ENCODE results near the gene FCN2. TPM values are rescaled to one million over a fixed set of nuclear protein-coding genes. Genes with fewer than 3 reads are reported as not detected.

The FCN2 gene
- polyA plus RNA-seq, 1 of the 3 experiments (the other 2 are of a cell fraction), result not detected

GRCh38 chr9:134875371-134875770 lies 5.2 kb upstream of the FCN2 start:
- 36% methylated on average over 1 of the region's 1 CpG for WGBS (ENCODE audit: low lambda C conversion rate)
- Histone ChIP-seq H2AFZ (ENCODE audit: low read depth) (no peak overlapping the region), H3K4me3 (ENCODE audit: low read depth in 2 of 2, low read length in 1 of 2) (no peak overlapping the region), H3K9ac (no peak overlapping the region), H3F3A (replicated peaks; ENCODE audit: insufficient read depth) (no peaks in the 10 kb centered on the region), H3K36me3 (replicated peaks in 1 of 2; ENCODE audit: control insufficient read depth in 1 of 2, insufficient read depth in 2 of 2, low read length in 1 of 2) (no peaks in the 10 kb centered on the region), H3K27me3 (ENCODE audit: insufficient read depth) (no peaks in the 10 kb centered on the region), H4K20me1 (ENCODE audit: insufficient read depth) (no peaks in the 10 kb centered on the region), H3K4me1 (ENCODE audit: control insufficient read depth in 1 of 2, insufficient read depth in 2 of 2, low read depth in 1 of 2, low read length in 1 of 2) (no peaks in the 10 kb centered on the region), H3K27ac (ENCODE audit: low read depth in 2 of 2, low read length in 1 of 2) (no peak overlapping the region), H3K9me2 (no peaks in the 10 kb centered on the region), H3K4me2 (no peak overlapping the region), H3K9me3 (peaks cover 4% of the 10 kb centered on the region; the same call in 1 of the 2 replicates), H3K79me2 (ENCODE audit: insufficient read depth) (no peaks in the 10 kb centered on the region)
- ChIA-PET CTCF (no interaction called here), POLR2A (no interaction called here)
- DNase-seq, result no peak
- TF ChIP-seq POLR2AphosphoS5 (IDR thresholded peaks at IDR 0.05; ENCODE audit: low read depth, low read length), result no peak
- no peak for TF ChIP-seq YY1 (IDR thresholded peaks at IDR 0.05; ENCODE audit: low read depth)
- TF ChIP-seq RFX5 (IDR thresholded peaks at IDR 0.05; ENCODE audit: low read length), result no peak
- no peak for TF ChIP-seq SIN3A (IDR thresholded peaks at IDR 0.05; ENCODE audit: borderline replicate concordance, low read depth, low read length)
- TF ChIP-seq MEF2A (IDR thresholded peaks at IDR 0.05; ENCODE audit: borderline replicate concordance, low read depth), result no peak

GRCh38 chr9:134877541-134877940 lies 3.1 kb upstream of the FCN2 start:
- H3K4me3 ChIP-seq (ENCODE audit: low read depth in 2 of 2, low read length in 1 of 2), result no peak overlapping the region
- TF ChIP-seq CTCF (IDR thresholded peaks at IDR 0.05) (no peak), RFX5 (IDR thresholded peaks at IDR 0.05; ENCODE audit: low read length) (no peak), NRF1 (IDR thresholded peaks at IDR 0.05; ENCODE audit: low read depth, low read length) (no peak), GABPA (IDR thresholded peaks at IDR 0.05; ENCODE audit: low read depth) (no peak), CHD2 (IDR thresholded peaks at IDR 0.05; ENCODE audit: low read length, partially characterized antibody) (no peak), FOXM1 (IDR thresholded peaks at IDR 0.05; ENCODE audit: low read depth) (no peak), SMC3 (IDR thresholded peaks at IDR 0.05; ENCODE audit: low read depth, low read length) (no peak), RCOR1 (IDR thresholded peaks at IDR 0.05; ENCODE audit: low read length) (no peak), GATA2 (CRISPR knock-in tag; IDR thresholded peaks at IDR 0.05) (no peak), RAD21 (IDR thresholded peaks at IDR 0.05; ENCODE audit: low read length) (no peak), FOXJ3 (CRISPR knock-in tag; IDR thresholded peaks at IDR 0.05) (no peak), POLR2AphosphoS5 (IDR thresholded peaks at IDR 0.05; ENCODE audit: low read depth, low read length) (no peak)
- DNase-seq, result no peak
- H3K9ac ChIP-seq, result no peak overlapping the region
- CTCF ChIA-PET, result no interaction called here
- H3K4me2 ChIP-seq, result no peak overlapping the region
- no peak overlapping the region for H3K27ac ChIP-seq (ENCODE audit: low read depth in 2 of 2, low read length in 1 of 2)
- H3K9me2 ChIP-seq, result no peaks in the 10 kb centered on the region
- no peaks in the 10 kb centered on the region for H4K20me1 ChIP-seq (ENCODE audit: insufficient read depth)
- no peaks in the 10 kb centered on the region for H3K36me3 ChIP-seq (replicated peaks in 1 of 2; ENCODE audit: control insufficient read depth in 1 of 2, insufficient read depth in 2 of 2, low read length in 1 of 2)
- POLR2A ChIA-PET, result no interaction called here
- 58% methylated on average over 4 of the region's 4 CpGs for WGBS (ENCODE audit: low lambda C conversion rate)
- no peak overlapping the region for H2AFZ ChIP-seq (ENCODE audit: low read depth)
- H3K4me1 ChIP-seq (ENCODE audit: control insufficient read depth in 1 of 2, insufficient read depth in 2 of 2, low read depth in 1 of 2, low read length in 1 of 2), result no peaks in the 10 kb centered on the region
- no peaks in the 10 kb centered on the region for H3K79me2 ChIP-seq (ENCODE audit: insufficient read depth)
- peaks cover 4% of the 10 kb centered on the region; the same call in 1 of the 2 replicates for H3K9me3 ChIP-seq
- H3K27me3 ChIP-seq (ENCODE audit: insufficient read depth), result no peaks in the 10 kb centered on the region
- H3F3A ChIP-seq (replicated peaks; ENCODE audit: insufficient read depth), result no peaks in the 10 kb centered on the region
